Tracheal epithelial cell (primary cell): ENCODE data around the gene RNF175. TPM values are rescaled to one million over a fixed set of nuclear protein-coding genes. Genes with fewer than 3 reads are reported as not detected.

Source experiments
- total RNA-seq: library from RNA; depleted of rRNA; stranded (reverse); fragments of >200 nt; gene quantifications from 2 replicates; pipeline ENCODE4 v1.2.1, GENCODE V29; 2014

Gene RNF175
- 3.6 TPM in 1 of 2 replicates, not detected in the other for total RNA-seq

DNA sequence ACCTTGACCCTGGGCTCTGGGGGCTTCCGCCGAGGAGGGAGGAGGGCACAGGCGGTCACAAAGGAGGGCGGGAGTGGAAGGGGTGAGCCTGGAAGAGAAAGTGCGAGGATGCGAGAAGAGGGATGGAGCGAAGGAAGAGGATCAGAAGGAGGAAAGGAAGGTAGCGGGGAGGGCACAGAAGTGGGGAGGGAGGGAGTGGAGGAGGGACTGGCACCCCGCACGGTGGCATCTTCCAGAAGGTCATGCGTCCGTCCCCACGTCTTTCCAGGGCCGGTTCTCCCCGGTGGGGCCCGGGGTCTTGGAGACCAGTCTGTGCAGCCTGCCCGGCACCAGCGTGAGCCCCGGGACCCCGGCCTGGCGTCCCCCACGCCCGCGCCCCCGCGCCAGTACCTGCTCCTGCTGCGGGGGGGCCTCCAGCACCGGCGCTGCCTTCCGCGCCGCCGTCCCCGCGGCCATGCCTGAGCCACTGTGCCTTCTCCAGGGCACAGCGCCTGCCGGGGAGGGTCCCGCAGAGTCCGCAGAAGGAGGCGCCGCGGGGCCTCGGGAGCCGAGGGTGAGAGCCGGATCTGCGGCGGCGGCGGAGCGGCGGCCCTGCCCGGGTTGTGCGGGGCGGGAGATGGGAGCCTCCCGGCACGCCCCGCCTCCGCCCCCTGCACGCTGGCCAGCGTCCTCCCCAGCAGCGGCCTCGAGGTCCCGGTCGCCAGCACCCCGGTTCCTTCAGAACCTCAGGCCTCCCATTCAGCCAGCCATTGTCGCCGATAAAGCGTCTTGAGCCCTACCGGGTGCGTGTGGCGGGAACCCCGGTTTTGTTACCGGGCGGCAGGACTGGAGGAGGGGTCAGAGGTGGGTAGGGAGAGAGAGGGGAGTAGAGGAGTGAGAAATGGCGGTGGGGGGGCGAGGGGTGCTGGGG, at the start of gene RNF175:
Gene RNF175, minus strand, starts transcription at position 618 of the 910 bp plus-strand sequence. Its CDS starts 162 bp downstream, at position 456.

DNA sequence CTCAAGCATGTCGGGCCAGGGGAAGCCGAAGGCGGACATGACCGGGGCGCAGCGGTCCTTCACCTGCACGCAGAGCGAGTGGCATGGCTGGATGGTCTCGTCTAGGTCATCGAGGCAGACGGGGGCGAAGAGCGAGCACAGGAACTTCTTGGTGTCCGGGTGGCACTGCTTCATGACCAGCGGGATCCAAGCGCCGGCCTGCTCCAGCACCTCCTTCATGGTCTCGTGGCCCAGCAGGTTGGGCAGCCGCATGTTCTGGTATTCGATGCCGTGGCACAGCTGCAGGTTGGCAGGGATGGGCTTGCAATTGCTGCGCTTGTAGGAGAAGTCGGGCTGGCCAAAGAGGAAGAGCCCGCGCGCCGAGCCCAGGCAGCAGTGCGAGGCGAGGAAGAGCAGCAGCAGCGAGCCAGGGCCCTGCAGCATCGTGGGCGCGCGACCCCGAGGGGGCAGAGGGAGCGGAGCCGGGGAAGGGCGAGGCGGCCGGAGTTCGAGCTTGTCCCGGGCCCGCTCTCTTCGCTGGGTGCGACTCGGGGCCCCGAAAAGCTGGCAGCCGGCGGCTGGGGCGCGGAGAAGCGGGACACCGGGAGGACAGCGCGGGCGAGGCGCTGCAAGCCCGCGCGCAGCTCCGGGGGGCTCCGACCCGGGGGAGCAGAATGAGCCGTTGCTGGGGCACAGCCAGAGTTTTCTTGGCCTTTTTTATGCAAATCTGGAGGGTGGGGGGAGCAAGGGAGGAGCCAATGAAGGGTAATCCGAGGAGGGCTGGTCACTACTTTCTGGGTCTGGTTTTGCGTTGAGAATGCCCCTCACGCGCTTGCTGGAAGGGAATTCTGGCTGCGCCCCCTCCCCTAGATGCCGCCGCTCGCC, 28.8 kb upstream of the RNF175 start, which contains the start of gene SFRP2:
Gene SFRP2, minus strand, starts transcription at position 671 of the 864 bp plus-strand sequence. Its CDS starts 248 bp downstream, at position 423.

DNA sequence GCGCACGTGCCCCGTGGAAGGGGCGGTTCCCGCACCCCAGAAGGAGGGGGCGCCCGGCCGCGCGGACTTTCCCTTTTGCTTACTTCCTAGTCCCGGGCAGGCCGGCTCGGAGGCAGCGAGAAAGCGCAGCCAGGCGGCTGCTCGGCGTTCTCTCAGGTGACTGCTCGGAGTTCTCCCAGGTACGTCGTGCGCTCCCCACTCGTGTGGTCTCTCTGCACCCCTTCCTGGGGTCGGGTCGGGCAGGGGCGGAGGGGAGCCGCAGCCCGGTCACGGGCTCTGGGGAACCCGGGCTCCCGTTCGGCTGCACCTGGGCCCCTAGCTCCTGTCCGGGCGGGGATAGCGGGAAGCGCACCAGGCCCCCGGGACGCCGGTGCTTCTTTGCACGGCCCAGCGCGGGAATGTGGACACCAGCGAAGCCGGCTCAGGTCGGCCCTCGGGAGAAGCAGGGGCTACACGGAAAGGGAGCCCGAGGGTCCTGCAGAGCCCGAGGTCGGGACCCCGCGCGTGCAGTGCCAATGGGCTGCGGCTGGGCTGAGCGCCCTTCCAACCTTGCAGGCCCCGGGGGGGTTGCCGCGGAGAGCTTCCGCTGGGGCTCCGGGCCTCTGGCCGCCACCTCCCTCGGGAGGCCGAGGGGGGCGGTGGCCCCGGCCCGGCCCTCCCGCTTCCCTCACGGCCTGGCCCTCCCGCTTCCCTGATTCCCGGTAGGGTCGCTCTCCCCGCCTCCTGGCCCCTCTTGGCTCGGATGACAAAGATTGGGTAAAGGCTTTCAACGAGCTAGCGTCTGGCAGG, 75.4 kb downstream of the RNF175 start, which contains the start of gene TLR2:
Gene TLR2, plus strand, starts transcription at position 99 of the 789 bp plus-strand sequence. CDS start 18,628 bp downstream, outside the sequence.

Other genes with a start within 250 kb of the RNF175 start
- 9.0 and 101 TPM in 2 replicates for gene TLR2, start 75.7 kb downstream of the RNF175 start, total RNA-seq
- not detected in 2 replicates for gene SFRP2, start 29.1 kb upstream of the RNF175 start, total RNA-seq